Activated CD4-positive, alpha-beta T cell treated with anti-CD3 and anti-CD28 coated beads, Interleukin-2, amount 10 ng/mL, durations not matched to agents 7 days and 5 days (primary cell): ENCODE results near the gene GAST. TPM values are rescaled to one million over a fixed set of nuclear protein-coding genes. Genes with fewer than 3 reads are reported as not detected.

Experiments used
- CTCF ChIA-PET: fragments of 350-600 bp; sonication (Branson Sonifier 250); formaldehyde crosslinking; loops from one replicate; lab custom pipeline; 2021; ENCODE audit warnings: antibody characterized with exemption; lab: Charles Lee
- POLR2A ChIA-PET: fragments of 350-600 bp; sonication (Branson Sonifier 250); formaldehyde crosslinking; loops from one replicate; lab custom pipeline; 2021; ENCODE audit warnings: antibody characterized with exemption; lab: Charles Lee
- DNase-seq: peaks from one replicate; pipeline ENCODE4 v3.0.0-alpha.2; 2020
- H3K27ac Mint-ChIP-seq: one replicate; pipeline ENCODE4 v1.8.0; 2021; ENCODE audit warnings: mild to moderate bottlenecking, moderate library complexity, mixed read lengths
- H3K27me3 Mint-ChIP-seq: one replicate; pipeline ENCODE4 v1.8.0; 2021; ENCODE audit warnings: mixed read lengths
- H3K36me3 Mint-ChIP-seq: one replicate; pipeline ENCODE4 v1.8.0; 2021; ENCODE audit warnings: low read depth, mixed read lengths
- H3K4me1 Mint-ChIP-seq: one replicate; pipeline ENCODE4 v1.8.0; 2021; ENCODE audit warnings: mixed read lengths
- H3K4me3 Mint-ChIP-seq: one replicate; pipeline ENCODE4 v1.8.0; 2021; ENCODE audit warnings: mild to moderate bottlenecking, moderate library complexity, mixed read lengths
- H3K9me3 Mint-ChIP-seq: one replicate; pipeline ENCODE4 v1.8.0; 2021; ENCODE audit warnings: mixed read lengths
- total RNA-seq, 2 experiments: library from RNA; stranded (reverse); gene quantifications; one replicate each; pipeline ENCODE4 v1.2.3, GENCODE V29; 2021

Gene GAST
- total RNA-seq, 2 experiments from 2014 or later = not detected

DNA sequence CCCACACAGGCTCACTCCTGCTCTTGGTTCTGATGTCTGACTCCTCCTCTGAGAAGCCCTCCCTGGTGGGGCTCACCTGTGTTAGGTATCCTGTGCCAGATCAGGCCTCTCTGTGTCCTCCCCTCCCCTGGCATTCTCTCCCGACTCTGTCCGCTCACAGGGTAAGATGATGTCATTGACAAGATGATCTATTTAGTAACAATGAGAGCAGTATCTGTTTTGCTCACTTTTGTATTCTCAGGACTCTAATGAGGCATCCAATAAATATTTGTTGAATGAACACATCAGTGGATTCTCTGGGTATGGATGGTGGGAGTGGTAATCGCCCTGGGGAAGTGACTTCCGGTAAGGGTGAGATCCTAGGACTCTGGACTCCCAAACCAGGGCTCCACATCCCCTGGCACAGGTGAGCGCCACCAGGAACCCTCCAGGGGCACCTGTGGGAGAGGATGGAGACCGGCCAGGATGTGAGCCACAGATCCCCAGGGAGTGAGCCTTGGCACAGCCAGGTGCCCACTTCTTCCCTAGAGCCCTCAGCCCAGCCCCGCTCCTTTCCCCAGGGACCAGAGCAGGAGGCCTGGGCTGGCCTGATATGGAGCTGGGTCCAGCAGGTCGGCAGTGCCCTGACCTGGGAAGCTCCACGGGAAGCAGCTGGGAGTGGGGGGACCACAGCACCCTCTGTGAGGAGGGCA is 27.7 kb downstream of the GAST start:
- CTCF ChIA-PET = interaction anchor here (0.5 kb wide), 1 partner anchor 456 kb away, joined by 4 read pairs; no protein-coding TSS in a partner anchor
- H3K4me1 Mint-ChIP-seq = peaks cover 13% of the 10 kb centered on the region

DNA sequence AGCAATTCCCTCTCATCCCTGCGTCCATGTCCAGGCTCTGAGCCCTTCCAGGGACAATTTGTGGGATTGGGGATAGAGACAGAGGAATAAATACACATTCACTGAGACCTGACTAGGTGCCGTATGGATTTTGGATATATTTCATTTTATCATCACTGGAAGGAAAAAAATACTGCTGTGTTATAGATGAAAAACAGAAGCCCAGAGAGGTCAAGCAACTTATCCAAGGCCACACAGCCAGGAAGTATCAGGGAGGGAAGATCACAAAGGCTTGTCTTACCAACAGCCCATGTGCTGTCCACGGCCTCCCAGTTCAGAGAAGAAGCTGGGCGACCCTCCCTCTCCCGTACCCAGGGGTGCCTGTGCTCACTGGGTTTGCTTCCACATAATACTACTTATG is 28.4 kb downstream of the GAST start:
- Mint-ChIP-seq H3K4me1 (peaks cover 11% of the 10 kb centered on the region), H3K4me3 (no peak overlapping the region), H3K27me3 (peaks cover 21% of the 10 kb centered on the region), H3K36me3 (no peaks in the 10 kb centered on the region), H3K27ac (no peak overlapping the region), H3K9me3 (no peaks in the 10 kb centered on the region)
- POLR2A ChIA-PET = no interaction called here
- DNase-seq = no peak
- CTCF ChIA-PET = no interaction called here

More for the DNA sequence above, 27.7 kb downstream of the GAST start:
- H3K27me3 Mint-ChIP-seq = peaks cover 26% of the 10 kb centered on the region
- no peaks in the 10 kb centered on the region for H3K9me3 Mint-ChIP-seq
- H3K36me3 Mint-ChIP-seq = no peaks in the 10 kb centered on the region
- no peak overlapping the region for H3K4me3 Mint-ChIP-seq
- POLR2A ChIA-PET = no interaction called here
- no peak for DNase-seq
- no peak overlapping the region for H3K27ac Mint-ChIP-seq

DNA sequence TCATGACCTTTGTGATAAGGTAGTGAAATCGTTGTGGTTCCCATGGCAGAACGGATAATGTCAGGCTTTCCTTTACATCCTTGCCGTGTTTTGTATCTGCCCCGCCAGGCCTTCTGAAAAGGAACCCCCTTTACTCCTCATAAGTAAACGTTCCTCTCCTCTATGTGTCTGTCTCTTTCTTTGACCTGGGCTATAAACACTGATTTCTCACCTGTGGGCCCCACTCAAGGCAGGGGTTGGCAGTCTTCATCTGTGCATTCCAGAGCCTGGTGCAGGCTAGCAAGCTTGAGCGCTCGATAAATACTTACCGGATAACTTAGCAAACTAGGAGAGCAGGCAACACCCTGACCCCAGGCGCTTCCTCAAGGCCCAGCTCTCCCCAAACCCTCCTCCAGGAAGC is 29.6 kb downstream of the GAST start:
- H3K9me3 Mint-ChIP-seq = no peaks in the 10 kb centered on the region
- H3K4me1 Mint-ChIP-seq = peaks cover 11% of the 10 kb centered on the region
- H3K27ac Mint-ChIP-seq = no peak overlapping the region
- ChIA-PET CTCF (interaction anchor here (0.6 to 0.9 kb wide), 2 partner anchors 70 to 305 kb away, joined by 3 to 4 read pairs; partner anchors contain the start of gene P3H4), POLR2A (no interaction called here)
- no peak overlapping the region for H3K4me3 Mint-ChIP-seq
- H3K36me3 Mint-ChIP-seq = no peaks in the 10 kb centered on the region
- H3K27me3 Mint-ChIP-seq = peaks cover 11% of the 10 kb centered on the region
- DNase-seq = no peak

DNA sequence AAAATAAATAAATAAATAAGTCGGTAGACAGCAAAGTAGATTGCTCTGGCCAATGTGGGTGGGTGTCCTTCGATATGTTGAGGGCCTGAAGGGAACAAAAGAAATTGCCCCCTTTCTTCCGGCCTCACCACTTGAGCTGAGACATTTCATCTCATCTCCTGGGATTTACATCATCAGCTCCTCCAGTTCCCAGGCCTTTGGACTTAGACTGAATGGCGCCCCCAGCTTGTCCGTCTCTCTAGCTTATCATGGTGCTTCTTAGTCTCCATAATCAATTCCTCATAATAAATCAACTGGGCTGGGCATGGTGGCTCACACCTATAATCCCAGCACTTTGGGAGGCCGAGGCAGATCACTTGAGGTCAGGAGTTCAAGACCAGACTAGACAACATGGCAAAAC is 36.1 kb downstream of the GAST start:
- Mint-ChIP-seq H3K9me3 (no peaks in the 10 kb centered on the region), H3K4me1 (no peaks in the 10 kb centered on the region), H3K27ac (no peak overlapping the region), H3K27me3 (peaks cover 3% of the 10 kb centered on the region), H3K4me3 (no peak overlapping the region), H3K36me3 (no peaks in the 10 kb centered on the region)
- no peak for DNase-seq
- ChIA-PET CTCF (interaction anchor here (0.6 to 1.2 kb wide), 4 partner anchors 35 to 1137 kb away, joined by 3 to 4 read pairs (median 3); no protein-coding TSS in a partner anchor), POLR2A (no interaction called here)

DNA sequence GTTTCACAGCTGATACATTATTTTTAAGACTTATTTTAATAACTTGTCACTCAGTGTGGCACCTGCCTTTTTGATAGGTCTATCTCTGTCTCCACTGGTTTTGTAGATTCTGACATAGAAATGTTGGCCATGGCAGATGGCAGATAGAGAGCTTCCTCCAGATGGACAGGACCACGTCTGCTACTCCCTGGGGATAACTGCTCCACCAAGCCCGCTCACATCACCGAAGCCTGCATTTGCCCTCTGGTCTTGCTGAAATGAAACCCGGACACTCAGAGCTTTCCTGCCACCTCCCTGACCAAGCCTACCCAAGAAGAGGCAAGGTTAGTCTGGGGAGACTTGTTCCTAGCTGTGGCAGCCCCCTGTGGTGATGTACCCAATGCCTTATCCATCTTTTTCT is 38.7 kb downstream of the GAST start:
- POLR2A ChIA-PET = no interaction called here
- Mint-ChIP-seq H3K4me3 (no peak overlapping the region), H3K9me3 (no peaks in the 10 kb centered on the region), H3K27me3 (peaks cover 3% of the 10 kb centered on the region), H3K4me1 (no peaks in the 10 kb centered on the region), H3K27ac (no peak overlapping the region), H3K36me3 (no peaks in the 10 kb centered on the region)
- CTCF ChIA-PET = interaction anchor here (0.6 to 1.2 kb wide), 2 partner anchors 28 to 76 kb away, joined by 3 to 6 read pairs; no protein-coding TSS in a partner anchor
- DNase-seq = no peak

DNA sequence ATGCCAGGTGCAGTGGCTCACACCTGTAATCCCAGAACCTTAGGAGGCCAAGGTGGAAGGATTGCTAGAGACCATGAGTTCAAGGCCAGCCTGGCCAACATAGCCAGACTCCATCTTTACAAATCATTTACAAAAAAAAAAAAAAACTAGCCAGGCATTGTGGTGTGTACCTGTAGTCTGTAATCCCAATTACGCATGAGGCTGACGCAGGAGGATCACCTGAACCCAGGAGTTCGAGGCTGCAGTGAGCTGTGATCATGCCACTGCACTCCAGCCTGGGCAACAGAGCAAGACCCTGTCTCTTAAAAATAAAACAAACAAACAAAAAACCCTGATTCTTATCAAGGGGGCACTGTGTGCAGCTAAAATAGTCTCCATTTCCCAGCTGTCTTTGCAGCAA is 39.2 kb downstream of the GAST start:
- no peak for DNase-seq
- Mint-ChIP-seq H3K36me3 (no peaks in the 10 kb centered on the region), H3K27ac (no peak overlapping the region), H3K4me1 (no peaks in the 10 kb centered on the region), H3K9me3 (no peaks in the 10 kb centered on the region), H3K27me3 (peaks cover 3% of the 10 kb centered on the region), H3K4me3 (no peak overlapping the region)
- ChIA-PET POLR2A (no interaction called here), CTCF (interaction anchor here (0.6 to 1.2 kb wide), 3 partner anchors 29 to 890 kb away, joined by 3 to 6 read pairs (median 3); no protein-coding TSS in a partner anchor)

DNA sequence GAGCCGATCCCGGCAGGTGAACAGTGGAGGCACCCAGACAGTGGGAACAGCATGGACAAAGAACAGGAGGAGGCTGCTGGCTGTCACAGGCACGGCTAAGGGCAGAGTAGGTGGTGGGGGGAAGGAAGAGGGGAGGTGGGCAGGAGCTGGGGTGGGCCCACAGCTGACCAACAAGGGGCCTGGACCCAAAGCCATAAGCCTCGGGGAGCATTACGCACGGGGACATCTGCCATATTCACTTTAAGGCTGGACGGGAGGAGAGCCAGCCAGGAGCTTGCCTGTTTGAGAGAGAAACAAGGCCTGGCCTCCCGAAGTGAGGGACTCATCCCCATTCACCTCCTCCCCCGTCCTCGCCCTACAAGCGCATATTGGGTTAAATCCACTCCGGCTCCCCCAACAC is 41.9 kb downstream of the GAST start:
- H3K36me3 Mint-ChIP-seq = no peaks in the 10 kb centered on the region
- no peak overlapping the region for H3K4me3 Mint-ChIP-seq
- H3K27me3 Mint-ChIP-seq = no peaks in the 10 kb centered on the region
- no peaks in the 10 kb centered on the region for H3K4me1 Mint-ChIP-seq
- CTCF ChIA-PET = interaction anchor here (1.4 kb wide), 1 partner anchor 10 kb away, joined by 3 read pairs; no protein-coding TSS in a partner anchor
- no peaks in the 10 kb centered on the region for H3K9me3 Mint-ChIP-seq
- DNase-seq = no peak
- POLR2A ChIA-PET = no interaction called here
- no peak overlapping the region for H3K27ac Mint-ChIP-seq

DNA sequence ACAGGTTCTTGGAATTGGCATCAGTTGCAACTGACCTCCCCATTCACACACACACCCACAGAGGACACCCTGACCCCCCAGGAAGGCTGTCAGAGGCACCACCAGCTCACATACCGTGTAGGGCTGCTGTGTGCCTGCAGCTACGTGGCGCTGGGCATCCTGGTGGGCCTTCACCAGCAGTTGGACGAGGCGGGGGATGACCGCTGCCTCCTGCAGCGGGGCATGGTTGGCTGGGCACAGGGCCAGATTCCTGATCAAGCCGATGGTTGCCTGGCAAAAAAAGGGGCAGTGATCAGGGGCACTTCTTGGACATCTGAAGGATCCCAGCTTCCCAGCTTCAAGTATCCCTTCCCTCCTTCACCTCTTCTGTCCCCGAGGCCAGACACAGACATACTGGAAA is 46.5 kb downstream of the GAST start:
- POLR2A ChIA-PET = interaction anchor here (0.7 kb wide), 1 partner anchor 1341 kb away, joined by 7 read pairs; the partner anchor contains the start of gene TOP2A

DNA sequence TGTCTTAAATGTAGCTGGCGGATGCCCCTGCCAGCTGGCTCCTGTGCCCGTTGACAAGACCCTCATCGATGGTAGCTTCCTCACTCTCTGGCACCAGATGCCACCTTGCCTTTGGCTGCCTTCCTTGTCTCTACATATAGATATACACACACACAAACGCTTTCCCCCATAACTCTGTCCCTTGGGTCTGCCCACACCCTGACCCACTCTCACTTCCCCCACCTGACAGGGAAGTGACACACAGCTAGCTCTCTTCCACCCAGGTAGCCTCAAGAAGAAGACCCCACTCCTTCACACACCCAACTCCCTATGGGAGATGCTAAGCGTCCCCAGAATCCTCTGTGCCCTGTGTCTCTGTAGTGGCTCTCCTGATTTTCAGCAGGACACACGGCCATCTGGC is 48.7 kb downstream of the GAST start:
- Mint-ChIP-seq H3K4me1 (no peaks in the 10 kb centered on the region), H3K9me3 (no peaks in the 10 kb centered on the region), H3K27ac (no peak overlapping the region), H3K27me3 (no peaks in the 10 kb centered on the region), H3K36me3 (no peaks in the 10 kb centered on the region), H3K4me3 (no peak overlapping the region)
- ChIA-PET CTCF (interaction anchor here (0.5 to 0.6 kb wide), 2 partner anchors 114 to 834 kb away, joined by 3 to 6 read pairs; no protein-coding TSS in a partner anchor), POLR2A (interaction anchor here (0.5 kb wide), 1 partner anchor 887 kb away, joined by 6 read pairs; no protein-coding TSS in a partner anchor)
- no peak for DNase-seq

More for the DNA sequence above, 46.5 kb downstream of the GAST start:
- DNase-seq = no peak
- H3K27ac Mint-ChIP-seq = no peak overlapping the region
- no peaks in the 10 kb centered on the region for H3K9me3 Mint-ChIP-seq
- CTCF ChIA-PET = interaction anchor here (0.8 kb wide), 1 partner anchor 21 kb away, joined by 3 read pairs; no protein-coding TSS in a partner anchor
- H3K27me3 Mint-ChIP-seq = no peaks in the 10 kb centered on the region
- no peaks in the 10 kb centered on the region for H3K36me3 Mint-ChIP-seq
- no peaks in the 10 kb centered on the region for H3K4me1 Mint-ChIP-seq
- H3K4me3 Mint-ChIP-seq = no peak overlapping the region

DNA sequence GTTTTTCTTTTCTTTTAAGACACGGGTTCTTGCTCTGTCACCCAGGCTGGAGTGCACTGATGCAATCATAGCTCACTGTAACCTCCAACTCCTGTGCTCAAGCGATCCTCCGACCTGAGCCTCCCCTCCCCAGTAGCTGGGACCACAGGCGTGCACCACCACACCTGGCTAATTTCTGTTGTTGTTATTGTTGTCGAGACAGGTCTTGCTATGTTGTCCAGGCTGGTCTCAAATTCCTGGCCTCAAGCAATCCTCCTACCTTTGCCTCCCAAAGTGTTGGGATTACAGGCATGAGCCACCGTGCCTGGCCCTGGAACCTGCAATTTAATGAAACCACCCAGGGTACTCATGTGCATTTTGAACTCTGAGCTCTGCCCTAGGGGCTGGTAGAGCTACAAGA is 50.3 kb downstream of the GAST start:
- no peaks in the 10 kb centered on the region for H3K4me1 Mint-ChIP-seq
- no peaks in the 10 kb centered on the region for H3K27me3 Mint-ChIP-seq
- ChIA-PET CTCF (interaction anchor here (0.9 kb wide), 1 partner anchor 86 kb away, joined by 3 read pairs; no protein-coding TSS in a partner anchor), POLR2A (no interaction called here)
- no peak overlapping the region for H3K4me3 Mint-ChIP-seq
- H3K27ac Mint-ChIP-seq = no peak overlapping the region
- no peaks in the 10 kb centered on the region for H3K36me3 Mint-ChIP-seq
- H3K9me3 Mint-ChIP-seq = no peaks in the 10 kb centered on the region
- DNase-seq = no peak

DNA sequence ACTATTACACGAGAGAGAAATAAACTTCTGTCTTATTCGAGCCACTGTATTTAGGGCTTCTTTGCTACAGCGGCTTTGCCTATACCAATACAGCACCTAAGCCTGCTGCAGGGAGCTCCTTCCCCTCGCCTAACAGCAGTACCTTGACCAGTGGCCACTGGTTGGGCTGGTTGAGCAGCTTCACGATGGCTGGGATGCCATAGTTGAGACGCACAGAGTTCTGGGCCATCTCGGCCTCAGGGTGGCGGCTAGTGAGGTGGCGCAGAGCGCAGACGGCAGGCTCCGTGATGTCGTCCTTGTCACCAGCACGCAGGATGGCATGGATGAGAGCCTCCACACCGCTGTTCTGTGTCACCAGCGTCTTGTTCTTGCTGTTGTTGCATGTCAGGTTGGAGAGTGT is 50.7 kb downstream of the GAST start:
- no peak for DNase-seq
- H3K36me3 Mint-ChIP-seq = no peaks in the 10 kb centered on the region
- H3K27me3 Mint-ChIP-seq = no peaks in the 10 kb centered on the region
- ChIA-PET CTCF (interaction anchor here (0.9 kb wide), 1 partner anchor 86 kb away, joined by 3 read pairs; no protein-coding TSS in a partner anchor), POLR2A (no interaction called here)
- no peaks in the 10 kb centered on the region for H3K9me3 Mint-ChIP-seq
- H3K4me3 Mint-ChIP-seq = no peak overlapping the region
- H3K4me1 Mint-ChIP-seq = no peaks in the 10 kb centered on the region
- no peak overlapping the region for H3K27ac Mint-ChIP-seq

DNA sequence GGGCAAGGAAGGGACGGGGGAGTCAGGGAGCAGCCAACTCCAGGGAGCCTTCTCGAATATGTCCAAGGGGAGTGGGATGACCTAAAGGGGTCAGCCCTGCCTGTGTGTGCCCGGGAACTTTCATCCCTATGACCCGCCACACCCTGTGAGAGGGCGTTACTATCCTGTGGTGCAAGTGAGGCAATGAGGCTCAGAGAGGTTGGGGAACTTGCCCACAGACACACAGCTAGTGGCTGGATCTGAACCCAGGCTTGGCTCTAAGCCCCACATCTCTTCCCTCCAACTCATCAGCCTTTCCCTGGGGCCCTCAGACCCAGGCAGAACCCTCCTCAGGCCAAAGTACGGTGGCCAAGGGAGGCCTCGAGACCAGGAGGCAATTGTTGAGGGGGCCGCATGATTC is 51.2 kb downstream of the GAST start:
- no peak for DNase-seq
- no peak overlapping the region for H3K27ac Mint-ChIP-seq
- H3K9me3 Mint-ChIP-seq = no peaks in the 10 kb centered on the region
- ChIA-PET POLR2A (no interaction called here), CTCF (interaction anchor here (0.9 kb wide), 1 partner anchor 85 kb away, joined by 3 read pairs; no protein-coding TSS in a partner anchor)
- no peaks in the 10 kb centered on the region for H3K36me3 Mint-ChIP-seq
- no peaks in the 10 kb centered on the region for H3K27me3 Mint-ChIP-seq
- H3K4me1 Mint-ChIP-seq = no peaks in the 10 kb centered on the region
- no peak overlapping the region for H3K4me3 Mint-ChIP-seq
